ENCODE results near the gene CYS1. TPM values are rescaled to one million over a fixed set of nuclear protein-coding genes. Genes with fewer than 3 reads are reported as not detected.
"Not testable (repeated sequence)": the region's sequence is repeated elsewhere in the genome, so short reads cannot be mapped to it uniquely, and the experiment has no call there.

The CYS1 gene
- total RNA-seq, 3 donors from 2014 or later, result 0.58 to 5.1 (median 0.98) TPM

DNA sequence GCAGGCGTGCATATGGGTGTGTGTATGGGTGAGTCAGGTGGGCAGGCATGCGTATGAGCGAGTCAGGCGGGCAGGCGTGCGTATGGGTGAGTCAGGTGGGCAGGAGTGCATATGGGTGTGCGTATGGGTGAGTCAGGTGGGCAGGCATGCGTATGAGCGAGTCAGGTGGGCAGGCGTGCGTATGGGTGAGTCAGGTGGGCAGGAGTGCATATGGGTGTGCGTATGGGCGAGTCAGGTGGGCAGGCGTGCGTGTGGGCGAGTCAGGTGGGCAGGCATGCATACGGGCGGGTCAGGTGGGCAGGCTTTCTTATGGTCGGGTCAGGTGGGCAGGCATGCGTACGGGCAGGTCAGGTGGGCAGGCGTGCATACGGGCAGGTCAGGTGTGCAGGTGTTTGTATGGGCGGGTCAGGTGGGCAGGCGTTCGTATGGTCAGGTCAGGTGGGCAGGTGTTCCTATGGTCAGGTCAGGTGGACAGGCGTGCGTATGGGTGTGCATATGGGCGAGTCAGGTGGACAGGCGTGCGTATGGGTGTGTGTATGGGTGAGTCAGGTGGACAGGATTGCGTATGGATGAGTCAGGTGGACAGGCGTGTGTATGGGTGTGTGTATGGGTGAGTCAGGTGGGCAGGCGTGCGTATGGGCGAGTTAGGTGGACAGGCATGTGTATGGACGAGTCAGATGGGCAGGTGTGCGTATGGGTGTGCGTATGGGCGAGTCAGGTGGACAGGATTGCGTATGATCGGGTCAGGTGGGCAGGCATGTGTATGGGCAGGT, 65.6 kb downstream of the CYS1 start:
- H3K4me3 ChIP-seq, result no peak overlapping the region
- H3K9me3 ChIP-seq, result no peaks in the 10 kb centered on the region
- peak in 1 of 3 donors; percentile 40 for DNase-seq
- intact Hi-C loops (cut with DNase I, micrococcal nuclease), result no loop called here
- TF ChIP-seq, protein P1, sequence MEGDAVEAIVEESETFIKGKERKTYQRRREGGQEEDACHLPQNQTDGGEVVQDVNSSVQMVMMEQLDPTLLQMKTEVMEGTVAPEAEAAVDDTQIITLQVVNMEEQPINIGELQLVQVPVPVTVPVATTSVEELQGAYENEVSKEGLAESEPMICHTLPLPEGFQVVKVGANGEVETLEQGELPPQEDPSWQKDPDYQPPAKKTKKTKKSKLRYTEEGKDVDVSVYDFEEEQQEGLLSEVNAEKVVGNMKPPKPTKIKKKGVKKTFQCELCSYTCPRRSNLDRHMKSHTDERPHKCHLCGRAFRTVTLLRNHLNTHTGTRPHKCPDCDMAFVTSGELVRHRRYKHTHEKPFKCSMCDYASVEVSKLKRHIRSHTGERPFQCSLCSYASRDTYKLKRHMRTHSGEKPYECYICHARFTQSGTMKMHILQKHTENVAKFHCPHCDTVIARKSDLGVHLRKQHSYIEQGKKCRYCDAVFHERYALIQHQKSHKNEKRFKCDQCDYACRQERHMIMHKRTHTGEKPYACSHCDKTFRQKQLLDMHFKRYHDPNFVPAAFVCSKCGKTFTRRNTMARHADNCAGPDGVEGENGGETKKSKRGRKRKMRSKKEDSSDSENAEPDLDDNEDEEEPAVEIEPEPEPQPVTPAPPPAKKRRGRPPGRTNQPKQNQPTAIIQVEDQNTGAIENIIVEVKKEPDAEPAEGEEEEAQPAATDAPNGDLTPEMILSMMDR (IDR thresholded peaks at IDR 0.05), result no peak
- no peaks in the 10 kb centered on the region for H3K36me3 ChIP-seq (ENCODE audit: low read depth)
- H3K4me1 ChIP-seq (ENCODE audit: low read depth), result no peaks in the 10 kb centered on the region
- peak; percentile 17 for ATAC-seq

DNA sequence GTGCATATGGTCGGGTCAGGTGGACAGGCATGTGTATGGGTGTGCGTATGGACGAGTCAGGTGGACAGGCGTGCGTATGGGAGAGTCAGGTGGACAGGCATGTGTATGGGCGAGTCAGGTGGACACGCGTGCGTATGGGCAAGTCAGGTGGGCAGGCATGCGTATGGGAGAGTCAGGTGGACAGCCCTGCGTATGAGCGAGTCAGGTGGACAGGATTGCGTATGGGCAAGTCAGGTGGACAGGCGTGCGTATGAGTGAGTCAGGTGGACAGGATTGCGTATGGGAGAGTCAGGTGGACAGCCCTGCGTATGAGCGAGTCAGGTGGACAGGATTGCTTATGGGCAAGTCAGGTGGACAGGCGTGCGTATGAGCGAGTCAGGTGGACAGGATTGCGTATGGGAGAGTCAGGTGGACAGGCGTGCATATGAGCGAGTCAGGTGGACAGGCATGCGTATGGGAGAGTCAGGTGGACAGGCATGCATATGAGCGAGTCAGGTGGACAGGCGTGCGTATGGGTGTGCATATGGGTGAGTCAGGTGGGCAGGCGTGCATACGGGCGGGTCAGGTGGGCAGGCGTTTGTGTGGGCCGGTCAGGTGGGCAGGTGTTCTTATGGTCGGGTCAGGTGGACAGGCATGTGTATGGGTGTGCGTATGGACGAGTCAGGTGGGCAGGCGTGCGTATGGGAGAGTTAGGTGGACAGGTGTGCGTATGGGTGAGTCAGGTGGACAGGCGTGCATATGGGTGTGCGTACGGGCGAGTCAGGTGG, 66.4 kb downstream of the CYS1 start:
- peak in 1 of 3 donors; percentile 31 for DNase-seq
- H3K36me3 ChIP-seq (ENCODE audit: low read depth); ATAC-seq; H3K9me3 ChIP-seq; intact Hi-C loops (cut with DNase I, micrococcal nuclease); H3K4me1 ChIP-seq (ENCODE audit: low read depth); H3K4me3 ChIP-seq: not testable (repeated sequence)

DNA sequence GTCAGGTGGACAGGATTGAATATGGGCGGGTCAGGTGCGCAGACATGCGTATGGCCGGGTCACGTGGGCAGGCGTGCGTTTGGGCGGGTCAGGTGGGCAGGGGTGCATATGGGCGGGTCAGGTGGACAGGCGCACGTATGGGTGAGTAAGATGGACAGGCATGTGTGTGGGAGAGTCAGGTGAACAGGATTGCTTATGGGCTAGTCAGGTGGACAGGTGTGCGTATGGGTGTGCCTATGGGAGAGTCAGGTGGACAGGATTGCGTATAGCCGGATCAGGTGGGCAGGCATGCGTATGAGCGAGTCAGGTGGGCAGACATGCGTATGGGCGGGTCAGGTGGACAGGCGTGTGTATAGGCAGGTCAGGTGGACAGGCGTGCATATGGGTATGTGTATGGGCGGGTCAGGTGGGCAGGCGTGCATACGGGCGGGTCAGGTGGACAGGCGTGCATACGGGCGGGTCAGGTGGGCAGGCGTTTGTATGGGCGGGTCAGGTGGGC, 67.2 kb downstream of the CYS1 start:
- TF ChIP-seq, protein P1 (IDR thresholded peaks at IDR 0.05), result no peak
- no peaks in the 10 kb centered on the region for H3K36me3 ChIP-seq (ENCODE audit: low read depth)
- DNase-seq, result peak in 1 of 3 donors; percentile 49
- H3K4me1 ChIP-seq (ENCODE audit: low read depth), result peaks cover 2% of the 10 kb centered on the region
- H3K9me3 ChIP-seq, result no peaks in the 10 kb centered on the region
- intact Hi-C loops (cut with DNase I, micrococcal nuclease), result no loop called here
- ATAC-seq, result peak; percentile 31
- H3K4me3 ChIP-seq, result no peak overlapping the region

DNA sequence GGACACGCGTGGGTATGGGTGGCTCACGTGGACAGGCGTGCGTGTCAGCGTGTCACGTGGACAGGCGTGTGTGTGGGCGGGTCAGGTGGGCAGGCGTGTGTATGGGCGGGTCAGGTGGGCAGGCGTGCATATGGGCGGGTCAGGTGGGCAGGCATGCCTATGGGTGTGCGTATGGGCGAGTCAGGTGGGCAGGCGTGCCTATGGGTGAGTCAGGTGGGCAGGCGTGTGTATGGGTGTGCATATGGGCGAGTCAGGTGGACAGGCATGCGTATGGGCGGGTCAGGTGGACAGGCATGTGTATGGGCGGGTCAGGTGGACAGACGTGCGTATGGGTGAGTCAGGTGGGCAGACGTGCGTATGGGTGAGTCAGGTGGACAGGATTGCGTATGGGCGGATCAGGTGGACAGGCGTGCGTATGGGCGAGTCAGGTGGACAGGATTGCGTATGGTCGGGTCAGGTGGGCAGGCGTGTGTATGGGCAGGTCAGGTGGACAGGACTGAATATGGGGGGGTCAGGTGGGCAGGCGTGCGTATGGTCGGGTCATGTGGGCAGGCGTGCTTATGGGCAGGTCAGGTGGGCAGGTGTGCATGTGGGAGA, 67.7 kb downstream of the CYS1 start:
- DNase-seq, result peak in 1 of 3 donors; percentile 34
- ATAC-seq; H3K9me3 ChIP-seq; H3K36me3 ChIP-seq (ENCODE audit: low read depth); H3K4me1 ChIP-seq (ENCODE audit: low read depth); H3K4me3 ChIP-seq; intact Hi-C loops (cut with DNase I, micrococcal nuclease): not testable (repeated sequence)

DNA sequence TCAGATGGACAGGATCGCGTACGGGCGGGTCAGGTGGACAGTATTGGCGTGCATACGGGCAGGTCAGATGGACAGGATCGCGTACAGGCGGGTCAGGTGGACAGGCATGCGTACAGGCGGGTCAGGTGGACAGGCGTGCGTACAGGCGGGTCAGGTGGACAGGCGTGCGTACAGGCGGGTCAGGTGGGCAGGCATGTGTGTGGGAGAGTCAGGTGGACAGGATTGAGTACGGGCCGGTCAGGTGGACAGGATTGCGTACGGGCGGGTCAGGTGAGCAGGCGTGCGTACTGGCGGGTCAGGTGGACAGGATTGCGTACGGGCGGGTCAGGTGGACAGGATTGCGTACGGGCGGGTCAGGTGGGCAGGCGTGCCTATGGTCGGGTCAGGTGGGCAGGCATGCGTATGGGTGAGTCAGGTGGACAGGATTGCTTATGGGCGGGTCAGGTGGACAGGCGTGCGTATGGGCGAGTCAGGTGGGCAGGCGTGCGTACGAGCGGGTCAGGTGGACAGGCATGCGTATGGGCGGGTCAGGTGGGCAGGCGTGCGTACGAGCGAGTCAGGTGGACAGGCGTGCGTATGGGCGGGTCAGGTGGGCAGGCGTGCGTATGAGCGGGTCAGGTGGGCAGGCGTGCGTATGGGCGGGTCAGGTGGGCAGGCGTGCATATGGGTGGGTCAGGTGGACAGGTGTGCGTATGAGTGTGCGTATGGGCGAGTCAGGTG, 68.4 kb downstream of the CYS1 start:
- intact Hi-C loops (cut with DNase I, micrococcal nuclease); H3K4me3 ChIP-seq; ATAC-seq; H3K36me3 ChIP-seq (ENCODE audit: low read depth); H3K4me1 ChIP-seq (ENCODE audit: low read depth); H3K9me3 ChIP-seq: not testable (repeated sequence)
- peak in 1 of 3 donors; percentile 55 for DNase-seq

DNA sequence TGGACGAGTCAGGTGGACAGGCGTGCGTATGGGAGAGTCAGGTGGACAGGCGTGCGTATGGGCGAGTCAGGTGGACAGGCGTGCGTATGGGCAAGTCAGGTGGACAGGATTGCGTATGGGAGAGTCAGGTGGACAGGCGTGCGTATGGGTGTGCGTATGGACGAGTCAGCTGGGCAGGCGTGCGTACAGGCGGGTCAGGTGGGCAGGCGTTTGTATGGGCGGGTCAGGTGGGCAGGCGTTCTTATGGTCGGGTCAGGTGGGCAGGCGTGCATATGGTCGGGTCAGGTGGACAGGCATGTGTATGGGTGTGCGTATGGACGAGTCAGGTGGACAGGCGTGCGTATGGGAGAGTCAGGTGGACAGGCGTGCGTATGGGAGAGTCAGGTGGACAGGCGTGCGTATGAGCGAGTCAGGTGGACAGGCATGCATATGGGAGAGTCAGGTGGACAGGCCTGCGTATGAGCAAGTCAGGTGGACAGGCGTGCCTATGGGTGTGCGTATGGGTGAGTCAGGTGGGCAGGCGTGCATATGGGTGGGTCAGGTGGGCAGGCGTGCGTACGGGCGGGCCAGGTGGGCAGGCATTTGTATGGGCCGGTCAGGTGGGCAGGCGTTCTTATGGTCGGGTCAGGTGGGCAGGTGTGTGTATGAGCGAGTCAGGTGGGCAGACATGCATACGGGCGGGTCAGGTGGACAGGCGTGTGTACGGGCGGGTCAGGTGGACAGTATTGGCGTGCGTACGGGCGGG, 69.2 kb downstream of the CYS1 start:
- peak in 1 of 3 donors; percentile 44 for DNase-seq
- H3K4me1 ChIP-seq (ENCODE audit: low read depth); intact Hi-C loops (cut with DNase I, micrococcal nuclease); H3K36me3 ChIP-seq (ENCODE audit: low read depth); ATAC-seq; H3K4me3 ChIP-seq; H3K9me3 ChIP-seq: not testable (repeated sequence)

Data from mucosa of descending colon (tissue), 3 donors.